GM23338 (cell line): Measurements from ENCODE around the gene NPDC1. TPM values are rescaled to one million over a fixed set of nuclear protein-coding genes. Genes with fewer than 3 reads are reported as not detected.
"Not testable (repeated sequence)": the region's sequence is repeated elsewhere in the genome, so short reads cannot be mapped to it uniquely, and the experiment has no call there.

ENCODE experiments used
- ATAC-seq: fragments of 200-7000 bp; cut with Tn5 transposase; 3 replicates; pipeline ENCODE4 v1.9.1; 2020
- DNase-seq: peaks from one replicate; pipeline ENCODE4 v3.0.0-alpha.2; 2015; ENCODE audit warnings: low spot score
- H2AFZ ChIP-seq: fragments of 200-600 bp; sonication (generic); 2 replicates; pipeline ENCODE4 v1.8.0; 2016; ENCODE audit warnings: antibody characterized with exemption, mild to moderate bottlenecking, moderate library complexity
- H3F3A ChIP-seq: fragments of 200-600 bp; sonication (generic); replicated peaks from 2 replicates; pipeline ENCODE4 v1.8.0; 2017; ENCODE audit warnings: antibody characterized with exemption, mixed run types, low read depth
- H3K27ac ChIP-seq: fragments of 200-600 bp; sonication (generic); 2 replicates; pipeline ENCODE4 v1.6.1; 2016; ENCODE audit warnings: low read depth
- H3K27me3 ChIP-seq: fragments of 200-600 bp; sonication (generic); 2 replicates; pipeline ENCODE4 v1.8.0; 2016; ENCODE audit warnings: mild to moderate bottlenecking, mixed run types, moderate library complexity; ENCODE audit not compliant: insufficient read depth
- H3K36me3 ChIP-seq: fragments of 200-600 bp; sonication (generic); 2 replicates; pipeline ENCODE4 v1.8.0; 2016; ENCODE audit warnings: mild to moderate bottlenecking; ENCODE audit not compliant: insufficient read depth
- H3K4me1 ChIP-seq: fragments of 200-600 bp; sonication (generic); 2 replicates; pipeline ENCODE4 v1.8.0; 2016; ENCODE audit warnings: mild to moderate bottlenecking, moderate library complexity; ENCODE audit not compliant: insufficient read depth
- H3K4me2 ChIP-seq: fragments of 200-600 bp; sonication (generic); 2 replicates; pipeline ENCODE4 v1.7.1; 2017; ENCODE audit warnings: mixed run types
- H3K4me3 ChIP-seq: fragments of 200-600 bp; sonication (generic); 2 replicates; pipeline ENCODE4 v1.6.1; 2016; ENCODE audit warnings: mixed run types
- H3K79me2 ChIP-seq: fragments of 200-600 bp; sonication (generic); replicated peaks from 2 replicates; pipeline ENCODE4 v1.8.0; 2017; ENCODE audit warnings: mild to moderate bottlenecking; ENCODE audit not compliant: insufficient read depth
- H3K9me2 ChIP-seq: fragments of 200-600 bp; sonication (generic); 2 replicates; pipeline ENCODE4 v1.8.0; 2017; ENCODE audit not compliant: insufficient read depth
- H4K20me1 ChIP-seq: fragments of 200-600 bp; sonication (generic); replicated peaks from 2 replicates; pipeline ENCODE4 v1.8.0; 2017; ENCODE audit warnings: mild to moderate bottlenecking; ENCODE audit not compliant: insufficient read depth
- H3K27ac Mint-ChIP-seq: 2 replicates; pipeline ENCODE4 v1.8.0; 2020; ENCODE audit warnings: inconsistent platforms, mild to moderate bottlenecking, moderate library complexity, mixed read lengths
- H3K27me3 Mint-ChIP-seq: 3 replicates; pipeline ENCODE4 v1.8.0; 2022; ENCODE audit warnings: low read depth, mild to moderate bottlenecking, moderate library complexity, mixed read lengths, inconsistent platforms; ENCODE audit not compliant: insufficient read depth, poor library complexity
- H3K36me3 Mint-ChIP-seq: 3 replicates; pipeline ENCODE4 v1.8.0; 2021; ENCODE audit warnings: low read depth, mild to moderate bottlenecking, inconsistent platforms, moderate library complexity, mixed read lengths
- H3K4me1 Mint-ChIP-seq: 3 replicates; pipeline ENCODE4 v1.8.0; 2020; ENCODE audit warnings: mild to moderate bottlenecking, inconsistent platforms, mixed read lengths
- H3K4me3 Mint-ChIP-seq: 3 replicates; pipeline ENCODE4 v1.8.0; 2021; ENCODE audit warnings: moderate library complexity, mild to moderate bottlenecking, inconsistent platforms, mixed read lengths
- H3K9me3 Mint-ChIP-seq: 3 replicates; pipeline ENCODE4 v1.8.0; 2020; ENCODE audit warnings: moderate library complexity, mild to moderate bottlenecking, inconsistent platforms, mixed read lengths
- CREB1 ChIP-seq: fragments of 250-450 bp; sonication (Bioruptor Pico); IDR thresholded peaks from 2 replicates; pipeline ENCODE4 v1.5.0; 2020; ENCODE audit warnings: low read depth, mild to moderate bottlenecking, moderate library complexity
- EZH2phosphoT487 ChIP-seq: fragments of 200-600 bp; sonication (generic); IDR thresholded peaks from one replicate; pipeline ENCODE4 v1.8.1; 2018; ENCODE audit warnings: antibody characterized with exemption; ENCODE audit not compliant: unreplicated experiment
- JUNB ChIP-seq: IDR thresholded peaks from one replicate; pipeline ENCODE4 v1.6.1; 2016; ENCODE audit warnings: antibody characterized with exemption; ENCODE audit not compliant: unreplicated experiment
- NANOG ChIP-seq: IDR thresholded peaks from 2 replicates; pipeline ENCODE4 v1.6.1; 2016; ENCODE audit warnings: antibody characterized with exemption, borderline replicate concordance
- POLR2AphosphoS5 ChIP-seq: IDR thresholded peaks from 2 replicates; pipeline ENCODE4 v1.6.1; 2016; ENCODE audit warnings: antibody characterized with exemption, low read depth
- ZNF331 ChIP-seq: fragments of 250-450 bp; sonication (Bioruptor Pico); IDR thresholded peaks from 2 replicates; pipeline ENCODE4 v1.5.0; 2020; ENCODE audit warnings: low read depth, mild to moderate bottlenecking, moderate library complexity
- polyA plus RNA-seq: library from polyadenylated mRNA; unstranded; fragments of >200 nt; fragmentation: Nextera tagmentation; extraction: Ambion mirVana; gene quantifications from 2 replicates; pipeline ENCODE4 v1.2.1, GENCODE V29; 2016
- total RNA-seq: library from RNA; depleted of rRNA; stranded (reverse); fragments of >200 nt; shearing (Covaris generic); gene quantifications from 2 replicates; pipeline ENCODE4 v1.2.3, GENCODE V29; 2014
- TF ChIP-seq, protein P1 (sequence below), 2 experiments: fragments of 200-600 bp in 1 of 2; sonication (generic) in 1 of 2; conservative IDR thresholded peaks; 2 replicates each; pipeline versions ENCODE4 v1.5.1 to v1.6.1; 2016 to 2017; ENCODE audit warnings: antibody characterized with exemption in 2 of 2, low read depth in 2 of 2, mild to moderate bottlenecking in 2 of 2, moderate library complexity in 1 of 2
- TF ChIP-seq, protein P2 (sequence below): fragments of 250-450 bp; sonication (Bioruptor Pico); IDR thresholded peaks from 2 replicates; pipeline ENCODE4 v1.5.0; 2020; ENCODE audit warnings: mild to moderate bottlenecking, moderate library complexity

The NPDC1 gene
- total and polyA plus RNA-seq, 2 experiments from 2014 or later, result 34.3 to 35.5 TPM

DNA sequence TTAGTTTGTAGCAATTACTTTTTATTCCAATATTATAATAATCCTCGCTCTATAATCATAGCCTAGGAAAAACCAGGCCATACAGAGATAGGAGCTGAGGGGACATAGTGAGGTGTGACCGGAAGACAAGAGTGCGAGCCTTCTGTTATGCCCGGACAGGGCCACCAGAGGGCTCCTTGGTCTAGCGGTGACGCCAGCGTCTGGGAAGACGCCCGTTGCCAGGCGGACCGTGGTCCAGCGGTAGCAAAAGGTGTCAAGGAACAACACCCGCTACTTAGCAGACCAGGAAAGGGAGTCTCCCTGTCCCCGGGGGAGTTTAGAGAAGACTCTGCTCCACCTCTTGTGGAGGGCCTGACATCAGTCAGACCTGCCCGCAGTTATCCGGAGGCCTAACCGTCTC lies 41.7 kb downstream of the NPDC1 start:
- H3K79me2 ChIP-seq, H3K27ac ChIP-seq, ATAC-seq, H3K4me3 ChIP-seq, H3K9me2 ChIP-seq, H3K27me3 Mint-ChIP-seq, H3K4me1 ChIP-seq, H3K27ac Mint-ChIP-seq, H3K4me1 Mint-ChIP-seq, H3K27me3 ChIP-seq, DNase-seq, H3K4me3 Mint-ChIP-seq, H3K36me3 ChIP-seq, H2AFZ ChIP-seq, H3K4me2 ChIP-seq, H3K36me3 Mint-ChIP-seq, H4K20me1 ChIP-seq, H3F3A ChIP-seq: not testable (repeated sequence)
- TF ChIP-seq CREB1, result peak; percentile 75
- TF ChIP-seq, protein P1, sequence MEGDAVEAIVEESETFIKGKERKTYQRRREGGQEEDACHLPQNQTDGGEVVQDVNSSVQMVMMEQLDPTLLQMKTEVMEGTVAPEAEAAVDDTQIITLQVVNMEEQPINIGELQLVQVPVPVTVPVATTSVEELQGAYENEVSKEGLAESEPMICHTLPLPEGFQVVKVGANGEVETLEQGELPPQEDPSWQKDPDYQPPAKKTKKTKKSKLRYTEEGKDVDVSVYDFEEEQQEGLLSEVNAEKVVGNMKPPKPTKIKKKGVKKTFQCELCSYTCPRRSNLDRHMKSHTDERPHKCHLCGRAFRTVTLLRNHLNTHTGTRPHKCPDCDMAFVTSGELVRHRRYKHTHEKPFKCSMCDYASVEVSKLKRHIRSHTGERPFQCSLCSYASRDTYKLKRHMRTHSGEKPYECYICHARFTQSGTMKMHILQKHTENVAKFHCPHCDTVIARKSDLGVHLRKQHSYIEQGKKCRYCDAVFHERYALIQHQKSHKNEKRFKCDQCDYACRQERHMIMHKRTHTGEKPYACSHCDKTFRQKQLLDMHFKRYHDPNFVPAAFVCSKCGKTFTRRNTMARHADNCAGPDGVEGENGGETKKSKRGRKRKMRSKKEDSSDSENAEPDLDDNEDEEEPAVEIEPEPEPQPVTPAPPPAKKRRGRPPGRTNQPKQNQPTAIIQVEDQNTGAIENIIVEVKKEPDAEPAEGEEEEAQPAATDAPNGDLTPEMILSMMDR (conservative IDR thresholded peaks at IDR 0.05; ENCODE audit: low read depth in 2 of 2), result peak; percentile 50 to 55
- H3K9me3 Mint-ChIP-seq, result peaks cover 19% of the 10 kb centered on the region

DNA sequence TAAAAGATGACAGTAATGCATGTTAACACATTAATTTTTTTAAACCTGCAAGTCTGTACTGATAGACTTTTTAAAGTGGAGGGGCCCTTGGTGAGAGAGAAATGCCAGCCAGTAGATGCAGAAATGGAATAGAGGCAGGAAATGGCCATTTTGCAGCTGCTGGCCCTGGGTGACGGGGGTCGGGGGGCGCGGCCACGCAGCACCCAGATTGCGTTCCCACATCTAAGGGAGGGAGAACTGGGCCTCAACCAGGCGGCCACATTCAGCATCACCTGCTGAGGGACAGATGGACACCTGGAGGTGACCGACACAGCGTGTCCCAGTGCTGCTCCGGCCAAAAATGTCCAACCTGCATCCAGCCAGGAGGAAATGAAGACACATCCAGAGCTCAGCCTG lies 43.3 kb downstream of the NPDC1 start:
- H3K4me3 Mint-ChIP-seq, result no peak overlapping the region
- no peak for DNase-seq
- H3K4me2 ChIP-seq, result no peak overlapping the region
- no peak for ATAC-seq
- peaks cover 3% of the 10 kb centered on the region; the same call in 1 of the 2 replicates for H3K27me3 ChIP-seq
- no peaks in the 10 kb centered on the region for H4K20me1 ChIP-seq
- peaks cover 6% of the 10 kb centered on the region for H3K27me3 Mint-ChIP-seq
- H3F3A ChIP-seq, result no peaks in the 10 kb centered on the region
- H3K4me1 ChIP-seq, result no peaks in the 10 kb centered on the region
- H3K9me3 Mint-ChIP-seq, result peaks cover 19% of the 10 kb centered on the region
- peaks cover under 1% of the 10 kb centered on the region; the same call in 2 of the 3 replicates for H3K4me1 Mint-ChIP-seq
- H3K36me3 Mint-ChIP-seq, result peaks cover 6% of the 10 kb centered on the region; the same call in 2 of the 3 replicates
- H2AFZ ChIP-seq, result no peak overlapping the region
- no peaks in the 10 kb centered on the region for H3K79me2 ChIP-seq
- H3K36me3 ChIP-seq, result no peaks in the 10 kb centered on the region
- H3K4me3 ChIP-seq, result no peak overlapping the region
- H3K27ac Mint-ChIP-seq, result no peak overlapping the region
- no peak overlapping the region for H3K27ac ChIP-seq
- no peaks in the 10 kb centered on the region for H3K9me2 ChIP-seq
- TF ChIP-seq JUNB (no peak), POLR2AphosphoS5 (no peak), EZH2phosphoT487 (no peak), ZNF331 (no peak), NANOG (no peak)
- TF ChIP-seq, protein P1 (conservative IDR thresholded peaks at IDR 0.05; ENCODE audit: low read depth in 2 of 2), result no peak
- TF ChIP-seq, protein P2, sequence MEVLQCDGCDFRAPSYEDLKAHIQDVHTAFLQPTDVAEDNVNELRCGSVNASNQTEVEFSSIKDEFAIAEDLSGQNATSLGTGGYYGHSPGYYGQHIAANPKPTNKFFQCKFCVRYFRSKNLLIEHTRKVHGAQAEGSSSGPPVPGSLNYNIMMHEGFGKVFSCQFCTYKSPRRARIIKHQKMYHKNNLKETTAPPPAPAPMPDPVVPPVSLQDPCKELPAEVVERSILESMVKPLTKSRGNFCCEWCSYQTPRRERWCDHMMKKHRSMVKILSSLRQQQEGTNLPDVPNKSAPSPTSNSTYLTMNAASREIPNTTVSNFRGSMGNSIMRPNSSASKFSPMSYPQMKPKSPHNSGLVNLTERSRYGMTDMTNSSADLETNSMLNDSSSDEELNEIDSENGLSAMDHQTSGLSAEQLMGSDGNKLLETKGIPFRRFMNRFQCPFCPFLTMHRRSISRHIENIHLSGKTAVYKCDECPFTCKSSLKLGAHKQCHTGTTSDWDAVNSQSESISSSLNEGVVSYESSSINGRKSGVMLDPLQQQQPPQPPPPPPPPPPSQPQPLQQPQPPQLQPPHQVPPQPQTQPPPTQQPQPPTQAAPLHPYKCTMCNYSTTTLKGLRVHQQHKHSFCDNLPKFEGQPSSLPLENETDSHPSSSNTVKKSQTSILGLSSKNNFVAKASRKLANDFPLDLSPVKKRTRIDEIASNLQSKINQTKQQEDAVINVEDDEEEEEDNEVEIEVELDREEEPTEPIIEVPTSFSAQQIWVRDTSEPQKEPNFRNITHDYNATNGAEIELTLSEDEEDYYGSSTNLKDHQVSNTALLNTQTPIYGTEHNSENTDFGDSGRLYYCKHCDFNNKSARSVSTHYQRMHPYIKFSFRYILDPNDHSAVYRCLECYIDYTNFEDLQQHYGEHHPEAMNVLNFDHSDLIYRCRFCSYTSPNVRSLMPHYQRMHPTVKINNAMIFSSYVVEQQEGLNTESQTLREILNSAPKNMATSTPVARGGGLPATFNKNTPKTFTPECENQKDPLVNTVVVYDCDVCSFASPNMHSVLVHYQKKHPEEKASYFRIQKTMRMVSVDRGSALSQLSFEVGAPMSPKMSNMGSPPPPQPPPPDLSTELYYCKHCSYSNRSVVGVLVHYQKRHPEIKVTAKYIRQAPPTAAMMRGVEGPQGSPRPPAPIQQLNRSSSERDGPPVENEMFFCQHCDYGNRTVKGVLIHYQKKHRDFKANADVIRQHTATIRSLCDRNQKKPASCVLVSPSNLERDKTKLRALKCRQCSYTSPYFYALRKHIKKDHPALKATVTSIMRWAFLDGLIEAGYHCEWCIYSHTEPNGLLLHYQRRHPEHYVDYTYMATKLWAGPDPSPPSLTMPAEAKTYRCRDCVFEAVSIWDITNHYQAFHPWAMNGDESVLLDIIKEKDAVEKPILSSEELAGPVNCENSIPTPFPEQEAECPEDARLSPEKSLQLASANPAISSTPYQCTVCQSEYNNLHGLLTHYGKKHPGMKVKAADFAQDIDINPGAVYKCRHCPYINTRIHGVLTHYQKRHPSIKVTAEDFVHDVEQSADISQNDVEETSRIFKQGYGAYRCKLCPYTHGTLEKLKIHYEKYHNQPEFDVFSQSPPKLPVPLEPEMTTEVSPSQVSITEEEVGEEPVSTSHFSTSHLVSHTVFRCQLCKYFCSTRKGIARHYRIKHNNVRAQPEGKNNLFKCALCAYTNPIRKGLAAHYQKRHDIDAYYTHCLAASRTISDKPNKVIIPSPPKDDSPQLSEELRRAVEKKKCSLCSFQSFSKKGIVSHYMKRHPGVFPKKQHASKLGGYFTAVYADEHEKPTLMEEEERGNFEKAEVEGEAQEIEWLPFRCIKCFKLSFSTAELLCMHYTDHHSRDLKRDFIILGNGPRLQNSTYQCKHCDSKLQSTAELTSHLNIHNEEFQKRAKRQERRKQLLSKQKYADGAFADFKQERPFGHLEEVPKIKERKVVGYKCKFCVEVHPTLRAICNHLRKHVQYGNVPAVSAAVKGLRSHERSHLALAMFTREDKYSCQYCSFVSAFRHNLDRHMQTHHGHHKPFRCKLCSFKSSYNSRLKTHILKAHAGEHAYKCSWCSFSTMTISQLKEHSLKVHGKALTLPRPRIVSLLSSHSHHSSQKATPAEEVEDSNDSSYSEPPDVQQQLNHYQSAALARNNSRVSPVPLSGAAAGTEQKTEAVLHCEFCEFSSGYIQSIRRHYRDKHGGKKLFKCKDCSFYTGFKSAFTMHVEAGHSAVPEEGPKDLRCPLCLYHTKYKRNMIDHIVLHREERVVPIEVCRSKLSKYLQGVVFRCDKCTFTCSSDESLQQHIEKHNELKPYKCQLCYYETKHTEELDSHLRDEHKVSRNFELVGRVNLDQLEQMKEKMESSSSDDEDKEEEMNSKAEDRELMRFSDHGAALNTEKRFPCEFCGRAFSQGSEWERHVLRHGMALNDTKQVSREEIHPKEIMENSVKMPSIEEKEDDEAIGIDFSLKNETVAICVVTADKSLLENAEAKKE (CRISPR knock-in tag), result no peak
